Measurements from ENCODE around the gene MT1G. TPM values are rescaled to one million over a fixed set of nuclear protein-coding genes. Genes with fewer than 3 reads are reported as not detected.

Gene MT1G
- total and polyA plus RNA-seq, 3 donors from 2014 or later: 2.1 to 14.7 (median 11.5) TPM

DNA sequence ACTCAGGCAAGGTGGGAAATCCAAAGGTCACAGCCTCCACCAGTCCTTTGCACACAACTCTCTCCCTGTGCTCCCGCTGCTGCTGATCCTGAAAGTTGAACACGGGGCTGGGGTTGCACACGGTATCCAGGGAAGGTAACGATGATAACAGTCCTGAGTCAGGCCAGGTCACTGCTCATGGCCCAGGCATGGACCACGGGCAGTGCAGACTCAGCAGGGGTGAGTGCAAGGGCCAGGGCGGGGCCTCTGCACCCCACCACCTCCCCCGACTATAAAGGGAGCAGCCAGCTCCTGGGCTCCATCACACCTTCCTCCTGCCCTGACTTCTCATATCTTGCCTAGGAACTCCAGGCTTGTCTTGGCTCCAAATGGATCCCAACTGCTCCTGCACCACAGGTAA, 16.3 kb downstream of the MT1G start, which contains the start of gene MT1B:
Gene MT1B (plus strand): TSS at position 301 of the 400 bp plus-strand sequence. CDS start 68 bp downstream, at position 369.
- H3K27me3 ChIP-seq: no peaks in the 10 kb centered on the region
- H3K9me3 ChIP-seq: no peaks in the 10 kb centered on the region
- 76 to 82% methylated on average over 5 to 7 of the region's 7 CpGs for WGBS, 2 donors
- TF ChIP-seq, protein P1, sequence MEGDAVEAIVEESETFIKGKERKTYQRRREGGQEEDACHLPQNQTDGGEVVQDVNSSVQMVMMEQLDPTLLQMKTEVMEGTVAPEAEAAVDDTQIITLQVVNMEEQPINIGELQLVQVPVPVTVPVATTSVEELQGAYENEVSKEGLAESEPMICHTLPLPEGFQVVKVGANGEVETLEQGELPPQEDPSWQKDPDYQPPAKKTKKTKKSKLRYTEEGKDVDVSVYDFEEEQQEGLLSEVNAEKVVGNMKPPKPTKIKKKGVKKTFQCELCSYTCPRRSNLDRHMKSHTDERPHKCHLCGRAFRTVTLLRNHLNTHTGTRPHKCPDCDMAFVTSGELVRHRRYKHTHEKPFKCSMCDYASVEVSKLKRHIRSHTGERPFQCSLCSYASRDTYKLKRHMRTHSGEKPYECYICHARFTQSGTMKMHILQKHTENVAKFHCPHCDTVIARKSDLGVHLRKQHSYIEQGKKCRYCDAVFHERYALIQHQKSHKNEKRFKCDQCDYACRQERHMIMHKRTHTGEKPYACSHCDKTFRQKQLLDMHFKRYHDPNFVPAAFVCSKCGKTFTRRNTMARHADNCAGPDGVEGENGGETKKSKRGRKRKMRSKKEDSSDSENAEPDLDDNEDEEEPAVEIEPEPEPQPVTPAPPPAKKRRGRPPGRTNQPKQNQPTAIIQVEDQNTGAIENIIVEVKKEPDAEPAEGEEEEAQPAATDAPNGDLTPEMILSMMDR (IDR thresholded peaks at IDR 0.05): no peak
- no peak for TF ChIP-seq POLR2A (IDR thresholded peaks at IDR 0.05)
- H3K4me1 ChIP-seq: no peaks in the 10 kb centered on the region
- intact Hi-C loops (cut with DNase I; ENCODE audit: low total_unique reads): no loop called here
- no peak within 1 kb of the TSS for H3K27ac ChIP-seq
- H3K36me3 ChIP-seq (ENCODE audit: low read depth, missing control alignments): no peaks in the 10 kb centered on the region
- DNase-seq: no peak
- no peak within 1 kb of the TSS for H3K4me3 ChIP-seq

DNA sequence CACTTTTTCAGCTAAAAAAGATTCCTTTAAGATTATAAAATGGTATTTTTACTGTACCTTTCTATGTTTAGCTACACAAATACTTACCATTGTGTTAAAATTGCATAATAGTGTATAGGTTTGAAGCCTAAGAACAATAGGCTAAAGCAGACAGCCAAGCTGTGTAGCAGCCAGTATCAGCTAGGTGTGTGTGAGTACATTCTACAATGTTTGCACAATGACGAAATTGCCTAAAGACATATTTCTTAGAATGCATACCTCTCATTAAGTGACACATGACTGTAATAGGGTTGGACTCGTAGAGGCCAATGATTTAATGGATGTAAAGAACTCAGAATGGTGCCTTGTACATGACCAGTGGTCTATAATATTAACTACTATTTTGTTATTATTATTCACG, 18.0 kb downstream of the MT1G start:
- WGBS, 2 donors: 92 to 93% methylated on average over 3 of the region's 3 CpGs
- TF ChIP-seq POLR2A (IDR thresholded peaks at IDR 0.05): no peak
- TF ChIP-seq, protein P1 (IDR thresholded peaks at IDR 0.05): no peak
- no peaks in the 10 kb centered on the region for H3K4me1 ChIP-seq
- no peak for DNase-seq
- H3K36me3 ChIP-seq (ENCODE audit: low read depth, missing control alignments): no peaks in the 10 kb centered on the region
- H3K4me3 ChIP-seq: no peak overlapping the region
- H3K9me3 ChIP-seq: no peaks in the 10 kb centered on the region
- intact Hi-C loops (cut with DNase I; ENCODE audit: low total_unique reads): no loop called here
- no peaks in the 10 kb centered on the region for H3K27me3 ChIP-seq
- H3K27ac ChIP-seq: no peak overlapping the region

DNA sequence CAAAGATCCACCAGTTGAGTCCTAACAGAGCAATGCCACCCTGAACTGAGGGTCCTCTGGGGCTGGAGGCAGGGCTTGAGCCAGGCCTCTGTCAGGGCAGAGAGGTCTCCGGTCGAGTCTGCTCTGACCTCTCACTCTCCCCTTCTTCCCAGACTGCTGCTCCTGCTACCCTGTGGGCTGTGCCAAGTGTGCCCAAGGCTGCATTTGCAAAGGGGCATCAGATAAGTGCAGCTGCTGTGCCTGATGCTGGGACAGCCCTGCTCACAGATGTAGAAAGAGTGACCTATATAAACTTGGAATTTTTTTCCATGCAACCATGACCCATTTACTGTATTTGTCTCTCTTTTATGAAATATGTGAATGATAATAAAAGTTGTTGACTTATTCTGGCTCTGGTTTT, 18.6 kb downstream of the MT1G start:
- intact Hi-C loops (cut with DNase I; ENCODE audit: low total_unique reads): no loop called here
- WGBS, 2 donors: 91 to 100% methylated on average over 2 of the region's 2 CpGs
- Histone ChIP-seq H3K9me3 (no peaks in the 10 kb centered on the region), H3K36me3 (ENCODE audit: low read depth, missing control alignments) (no peaks in the 10 kb centered on the region), H3K27me3 (no peaks in the 10 kb centered on the region), H3K27ac (no peak overlapping the region), H3K4me3 (no peak overlapping the region), H3K4me1 (no peaks in the 10 kb centered on the region)
- TF ChIP-seq, protein P1 (IDR thresholded peaks at IDR 0.05): no peak
- TF ChIP-seq POLR2A (IDR thresholded peaks at IDR 0.05): no peak
- no peak for DNase-seq

DNA sequence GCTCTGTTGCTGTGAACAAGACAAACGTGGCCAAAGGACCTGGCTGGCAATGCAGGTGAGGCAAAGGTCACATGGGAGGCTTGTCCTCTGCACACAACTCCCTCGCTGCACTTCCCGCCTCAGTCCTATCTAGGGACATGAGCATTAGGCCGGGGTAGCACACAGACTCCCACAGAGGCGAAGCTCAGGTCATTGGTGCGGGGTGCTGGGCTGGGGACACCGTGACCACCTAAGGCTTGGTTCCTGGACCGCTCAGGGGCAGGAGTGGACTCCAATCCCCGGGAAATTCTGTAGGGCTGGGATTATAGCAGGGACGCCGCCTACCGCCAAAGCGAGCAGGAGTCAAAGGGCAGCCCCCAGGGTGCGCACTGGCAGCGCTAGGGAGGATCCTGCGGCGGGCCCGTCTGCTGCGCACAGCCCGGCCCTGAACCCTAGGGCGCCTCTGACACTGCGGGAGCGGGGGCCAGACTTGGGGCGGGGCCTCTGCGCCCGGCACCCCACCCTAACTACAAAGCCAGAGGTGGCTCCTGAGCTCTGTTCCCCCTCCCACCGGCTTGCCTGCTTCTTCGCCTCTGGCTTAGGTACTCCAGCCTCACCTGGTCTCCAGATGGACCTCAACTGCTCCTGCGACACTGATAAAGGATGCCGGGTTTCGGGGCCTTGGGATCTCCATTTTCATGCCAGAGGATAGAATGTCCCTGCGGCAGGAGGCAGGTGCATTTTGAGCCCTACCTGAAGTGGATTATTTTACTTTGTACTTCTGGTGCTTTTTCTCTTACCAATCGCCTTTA, 20.0 kb downstream of the MT1G start:
- Histone ChIP-seq H3K27me3 (no peaks in the 10 kb centered on the region), H3K36me3 (ENCODE audit: low read depth, missing control alignments) (no peaks in the 10 kb centered on the region), H3K4me3 (no peak overlapping the region), H3K27ac (no peak overlapping the region), H3K9me3 (no peaks in the 10 kb centered on the region), H3K4me1 (peaks cover 8% of the 10 kb centered on the region)
- TF ChIP-seq POLR2A (IDR thresholded peaks at IDR 0.05): no peak
- TF ChIP-seq, protein P1 (IDR thresholded peaks at IDR 0.05): no peak
- 33 to 53% methylated on average over 7 to 33 of the region's 33 CpGs for WGBS, 2 donors
- intact Hi-C loops (cut with DNase I; ENCODE audit: low total_unique reads): no loop called here
- no peak for DNase-seq

DNA sequence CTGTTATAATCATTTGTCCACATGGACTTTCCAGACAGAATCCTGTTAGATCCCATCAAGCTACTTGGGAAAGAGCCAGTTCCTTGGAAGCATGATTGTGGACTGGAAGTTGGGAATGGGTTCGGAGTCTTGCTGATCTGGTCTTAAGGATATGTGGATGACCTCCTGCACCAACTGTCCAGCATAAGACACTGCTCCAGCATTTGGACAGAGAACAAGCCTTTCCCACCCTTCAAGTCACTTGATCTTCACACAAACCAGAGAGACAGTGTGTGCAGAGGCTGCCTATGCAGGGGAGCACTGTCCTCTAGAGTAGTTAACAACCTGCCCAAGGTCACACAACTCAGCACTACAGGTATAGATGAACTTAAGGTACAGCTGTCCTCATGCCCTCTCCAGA, 22.0 kb downstream of the MT1G start:
- Histone ChIP-seq H3K4me3 (no peak overlapping the region), H3K4me1 (peaks cover 9% of the 10 kb centered on the region), H3K27ac (no peak overlapping the region), H3K27me3 (no peaks in the 10 kb centered on the region), H3K36me3 (ENCODE audit: low read depth, missing control alignments) (no peaks in the 10 kb centered on the region), H3K9me3 (no peaks in the 10 kb centered on the region)
- 0% methylated on average over 1 of the region's 1 CpG for WGBS, 2 donors
- TF ChIP-seq POLR2A (IDR thresholded peaks at IDR 0.05): no peak
- TF ChIP-seq, protein P1 (IDR thresholded peaks at IDR 0.05): no peak
- DNase-seq: no peak
- intact Hi-C loops (cut with DNase I; ENCODE audit: low total_unique reads): no loop called here

Data from testis (tissue), 3 donors.